IMR-90 (cell line): Measurements from ENCODE around the gene P2RX3. TPM values are rescaled to one million over a fixed set of nuclear protein-coding genes. Genes with fewer than 3 reads are reported as not detected.

Experiments
- ATAC-seq: fragments of 200-7000 bp; cut with Tn5 transposase; 2 replicates; pipeline ENCODE4 v1.9.1; 2020; ENCODE audit warnings: low read depth, mild to moderate bottlenecking, moderate library complexity
- BruUV-seq: library from RNA; stranded (reverse); fragments of 400-500 nt; replicated peaks from 2 replicates; lab custom pipeline; 2021; lab: Mats Ljungman, UMichigan
- CTCF ChIA-PET: fragments of 300-600 bp; formaldehyde crosslinking; extraction: SDS; loops from one replicate; lab custom pipeline; 2021; ENCODE audit warnings: antibody characterized with exemption; lab: Yijun Ruan, JAX
- POLR2A ChIA-PET: fragments of 300-600 bp; sonication (Branson Sonifier 250); formaldehyde crosslinking; loops from one replicate; lab custom pipeline; 2022; ENCODE audit warnings: antibody characterized with exemption; ENCODE audit not compliant: unreplicated experiment; lab: Charles Lee
- DNase-seq: peaks from one replicate; pipeline ENCODE4 v3.0.0; 2013
- H2AFZ ChIP-seq: replicated peaks from 2 replicates; pipeline ENCODE3; 2013; ENCODE audit warnings: low read length, mild to moderate bottlenecking; ENCODE audit not compliant: poor library complexity
- H2AK5ac ChIP-seq: 2 replicates; pipeline ENCODE4 v1.6.1; 2013; ENCODE audit warnings: low read depth, low read length, inconsistent platforms
- H2AK9ac ChIP-seq: replicated peaks from 2 replicates; pipeline ENCODE3; 2013; ENCODE audit warnings: mild to moderate bottlenecking, low read depth, low read length, moderate library complexity; ENCODE audit not compliant: poor library complexity
- H2BK120ac ChIP-seq: 2 replicates; pipeline ENCODE4 v1.6.1; 2013; ENCODE audit warnings: low read depth, low read length, inconsistent platforms
- H2BK15ac ChIP-seq: 3 replicates; pipeline ENCODE4 v1.6.1; 2013; ENCODE audit warnings: low read depth, low read length, inconsistent platforms
- H2BK20ac ChIP-seq: 2 replicates; pipeline ENCODE4 v1.6.1; 2013; ENCODE audit warnings: low read depth, mild to moderate bottlenecking, inconsistent platforms, low read length, moderate library complexity
- H2BK5ac ChIP-seq: 2 replicates; pipeline ENCODE4 v1.6.1; 2013; ENCODE audit warnings: mild to moderate bottlenecking, low read depth, low read length, inconsistent platforms; ENCODE audit not compliant: poor library complexity, severe bottlenecking
- H3K14ac ChIP-seq: replicated peaks from 2 replicates; pipeline ENCODE4 v1.6.1; 2013; ENCODE audit warnings: low read depth, low read length, inconsistent platforms
- H3K18ac ChIP-seq: 2 replicates; pipeline ENCODE4 v1.6.1; 2013; ENCODE audit warnings: low read depth, low read length, control low read depth
- H3K23ac ChIP-seq: 2 replicates; pipeline ENCODE4 v1.6.1; 2013; ENCODE audit warnings: low read depth, low read length, inconsistent platforms
- H3K27ac ChIP-seq: 2 replicates; pipeline ENCODE4 v1.5.1; 2013; ENCODE audit warnings: mild to moderate bottlenecking, control low read depth, low read length; ENCODE audit not compliant: insufficient read depth
- H3K27me3 ChIP-seq: 2 replicates; pipeline ENCODE4 v1.6.1; 2013; ENCODE audit warnings: low read length; ENCODE audit not compliant: control insufficient read depth, insufficient read depth
- H3K36me3 ChIP-seq: 2 replicates; pipeline ENCODE4 v1.6.1; 2013; ENCODE audit warnings: low read length, mixed read lengths; ENCODE audit not compliant: control insufficient read depth, insufficient read depth
- H3K4ac ChIP-seq: 2 replicates; pipeline ENCODE4 v1.6.1; 2013; ENCODE audit warnings: low read depth, low read length, inconsistent platforms
- H3K4me1 ChIP-seq: 2 replicates; pipeline ENCODE4 v1.6.1; 2013; ENCODE audit warnings: low read length, mixed read lengths; ENCODE audit not compliant: control insufficient read depth, insufficient read depth
- H3K4me2 ChIP-seq: 2 replicates; pipeline ENCODE4 v1.6.1; 2013; ENCODE audit warnings: low read depth, mild to moderate bottlenecking, control low read depth, low read length, moderate library complexity
- H3K4me3 ChIP-seq: 2 replicates; pipeline ENCODE4 v1.5.1; 2013; ENCODE audit warnings: low read depth, mild to moderate bottlenecking, control low read depth, low read length, moderate library complexity; ENCODE audit not compliant: insufficient read depth
- H3K56ac ChIP-seq: 2 replicates; pipeline ENCODE4 v1.6.1; 2013; ENCODE audit warnings: low read length, inconsistent platforms; ENCODE audit not compliant: insufficient read depth; ENCODE audit errors: extremely low read depth
- H3K79me1 ChIP-seq, 2 experiments: 2 replicates each; pipeline ENCODE4 v1.6.1; 2013; ENCODE audit warnings: low read length in 2 of 2, inconsistent platforms in 1 of 2, low read depth in 1 of 2
- H3K9ac ChIP-seq: 2 replicates; pipeline ENCODE4 v1.6.1; 2013; ENCODE audit warnings: low read depth, low read length, control low read depth
- H3K9me1 ChIP-seq: 2 replicates; pipeline ENCODE4 v1.6.1; 2013; ENCODE audit warnings: low read length, inconsistent platforms; ENCODE audit not compliant: insufficient read depth
- H3K9me3 ChIP-seq: 2 replicates; pipeline ENCODE4 v1.6.1; 2013; ENCODE audit warnings: low read length; ENCODE audit not compliant: control insufficient read depth, insufficient read depth
- H4K20me1 ChIP-seq: 2 replicates; pipeline ENCODE4 v1.6.1; 2013; ENCODE audit warnings: low read length, inconsistent platforms; ENCODE audit not compliant: insufficient read depth
- H4K5ac ChIP-seq: 2 replicates; pipeline ENCODE4 v1.6.1; 2013; ENCODE audit warnings: mild to moderate bottlenecking, low read depth, low read length, control low read depth
- H4K8ac ChIP-seq, 2 experiments: 2 replicates each; pipeline ENCODE4 v1.6.1; 2013; ENCODE audit warnings: low read depth in 2 of 2, low read length in 2 of 2, control low read depth in 1 of 2, inconsistent platforms in 1 of 2
- H4K91ac ChIP-seq: 2 replicates; pipeline ENCODE4 v1.6.1; 2013; ENCODE audit warnings: low read depth, low read length, inconsistent platforms; ENCODE audit not compliant: insufficient read depth
- BHLHE40 ChIP-seq: fragments of 150-350 bp; IDR thresholded peaks from 2 replicates; pipeline ENCODE4 v1.6.1; 2016; ENCODE audit warnings: mild to moderate bottlenecking, low read depth, low read length
- CEBPB ChIP-seq: IDR thresholded peaks from 2 replicates; pipeline ENCODE4 v1.6.1; 2012; ENCODE audit warnings: low read depth, low read length, improper control_type of control experiment
- ELK1 ChIP-seq: fragments of 150-350 bp; IDR thresholded peaks from 2 replicates; pipeline ENCODE4 v1.6.1; 2016; ENCODE audit warnings: low read depth, mild to moderate bottlenecking, low read length, moderate library complexity, borderline replicate concordance
- MAFK ChIP-seq: IDR thresholded peaks from 2 replicates; pipeline ENCODE4 v1.6.1; 2012; ENCODE audit warnings: low read depth, low read length, improper control_type of control experiment
- MXI1 ChIP-seq: IDR thresholded peaks from 2 replicates; pipeline ENCODE4 v1.6.1; 2012; ENCODE audit warnings: low read depth, mild to moderate bottlenecking, low read length, moderate library complexity, borderline replicate concordance
- NFE2L2 ChIP-seq: fragments of 150-350 bp; IDR thresholded peaks from 2 replicates; pipeline ENCODE4 v1.6.1; 2016; ENCODE audit warnings: low read depth, mild to moderate bottlenecking, low read length
- POLR2A ChIP-seq: IDR thresholded peaks from 2 replicates; pipeline ENCODE4 v1.6.1; 2012; ENCODE audit warnings: mild to moderate bottlenecking, low read depth, low read length
- RCOR1 ChIP-seq: IDR thresholded peaks from 2 replicates; pipeline ENCODE4 v1.6.1; 2012; ENCODE audit warnings: mild to moderate bottlenecking, low read length, improper control_type of control experiment; ENCODE audit not compliant: insufficient replicate concordance
- RFX5 ChIP-seq: IDR thresholded peaks from 2 replicates; pipeline ENCODE4 v1.8.0; 2012; ENCODE audit warnings: low read depth, mild to moderate bottlenecking, low read length, moderate library complexity
- SMC3 ChIP-seq: fragments of 150-350 bp; IDR thresholded peaks from 2 replicates; pipeline ENCODE4 v1.6.1; 2016; ENCODE audit warnings: low read depth, mild to moderate bottlenecking, antibody characterized with exemption, low read length, moderate library complexity
- USF2 ChIP-seq: fragments of 150-350 bp; IDR thresholded peaks from 2 replicates; pipeline ENCODE4 v1.6.1; 2017; ENCODE audit warnings: mild to moderate bottlenecking, antibody characterized with exemption, low read length, low read depth
- dilution Hi-C: fragments of 300-500 bp; cut with HindIII; formaldehyde crosslinking; loops from one replicate; pipeline ENCODE4 v1.14.3; 2018; ENCODE audit warnings: low sequenced_read_pairs; ENCODE audit not compliant: unreplicated experiment
- in situ Hi-C: fragments of 300-500 bp; cut with MboI; formaldehyde crosslinking; loops from 3 replicates; pipeline ENCODE4 v1.14.3; 2019; ENCODE audit warnings: low sequenced_read_pairs, inconsistent platforms, mixed read lengths
- intact Hi-C: fragments of 100-400 bp; cut with micrococcal nuclease; formaldehyde crosslinking; loops from 2 replicates; pipeline ENCODE4 v1.10.0; 2022
- polyA plus RNA-seq, 3 experiments: library from polyadenylated mRNA; depleted of rRNA; stranded (reverse); fragments of >200 nt; gene quantifications; 2 replicates each; pipeline ENCODE4 v1.2.3, GENCODE V29; 2012; ENCODE audit warnings: low replicate concordance in 1 of 3
- total RNA-seq: library from RNA; depleted of rRNA; stranded (reverse); fragments of >200 nt; gene quantifications from 2 replicates; pipeline ENCODE4 v1.2.3, GENCODE V29; 2012

P2RX3 gene
- total and polyA plus RNA-seq, 2 of the 4 experiments (the other 2 are of a cell fraction), result not detected

- Histone ChIP-seq H4K5ac (no peak overlapping the region), H3K14ac (no peak overlapping the region), H3K4me3 (no peak overlapping the region), H3K27me3 (no peaks in the 10 kb centered on the region), H3K9ac (no peak overlapping the region), H4K20me1 (no peaks in the 10 kb centered on the region), H3K9me3 (no peaks in the 10 kb centered on the region), H3K4me1 (no peaks in the 10 kb centered on the region), H2AFZ (no peak overlapping the region), H3K56ac (no peak overlapping the region), H3K9me1 (no peaks in the 10 kb centered on the region; the same call in 1 of the 2 replicates), H2AK5ac (no peak overlapping the region), H3K36me3 (peaks cover 28% of the 10 kb centered on the region), H2BK5ac (no peak overlapping the region), H3K4me2 (no peak overlapping the region), H4K91ac (no peak overlapping the region), H4K8ac (no peak overlapping the region), H2BK15ac (no peak overlapping the region), H3K79me1 (0 out of 4 replicates have a peak, but pooled peaks cover 0 to 3% of the 10 kb centered on the region in 2 experiments), H2BK120ac (no peak overlapping the region), H2AK9ac (no peak overlapping the region), H3K18ac (no peak overlapping the region), H2BK20ac (no peak overlapping the region), H3K23ac (no peak overlapping the region), H3K4ac (no peak overlapping the region), H3K27ac (no peak overlapping the region)
- no TSS peak for BruUV-seq
- TF ChIP-seq ELK1, result no peak
- no peak for TF ChIP-seq CEBPB
- no peak for TF ChIP-seq POLR2A
- no peak for TF ChIP-seq RCOR1
- no peak for TF ChIP-seq MXI1
- no peak for TF ChIP-seq BHLHE40
- TF ChIP-seq USF2, result no peak
- TF ChIP-seq MAFK, result no peak
- no peak for TF ChIP-seq SMC3
- no peak for TF ChIP-seq RFX5
- no peak for TF ChIP-seq NFE2L2
- dilution Hi-C loops (no loop called here), in situ Hi-C loops (no loop called here), intact Hi-C loops (no loop called here)
- ChIA-PET POLR2A (no interaction called here), CTCF (interaction anchor here (0.7 to 1.3 kb wide), 2 partner anchors 9 to 39 kb away, joined by 3 to 10 read pairs; partner anchors contain the start of gene SLC43A3)
- DNase-seq, result no peak
- ATAC-seq, result no peak
Measured at GRCh38 chr11:57418131-57418530, 80.0 kb downstream of the P2RX3 start.
